Chondrocyte (in vitro differentiated cells): Measurements from ENCODE around the gene ZFR2. TPM values are rescaled to one million over a fixed set of nuclear protein-coding genes. Genes with fewer than 3 reads are reported as not detected.

Experiments used
- DNase-seq: peaks from one replicate; pipeline ENCODE4 v3.0.0; 2021; ENCODE audit warnings: mixed read lengths, low spot score
- H3K27ac Mint-ChIP-seq: one replicate; pipeline ENCODE4 v1.8.0; 2021; ENCODE audit warnings: mild to moderate bottlenecking, moderate library complexity, mixed read lengths; ENCODE audit not compliant: unreplicated experiment
- H3K27me3 Mint-ChIP-seq: 2 replicates; pipeline ENCODE4 v1.8.0; 2021; ENCODE audit warnings: low read depth, mixed read lengths
- H3K36me3 Mint-ChIP-seq: 2 replicates; pipeline ENCODE4 v1.8.0; 2021; ENCODE audit warnings: low read depth, mixed read lengths
- H3K4me1 Mint-ChIP-seq: 2 replicates; pipeline ENCODE4 v1.8.0; 2021; ENCODE audit warnings: low read depth, mild to moderate bottlenecking, mixed read lengths
- H3K4me3 Mint-ChIP-seq: one replicate; pipeline ENCODE4 v1.8.0; 2021; ENCODE audit warnings: mild to moderate bottlenecking, moderate library complexity, mixed read lengths; ENCODE audit not compliant: unreplicated experiment
- H3K9me3 Mint-ChIP-seq: 2 replicates; pipeline ENCODE4 v1.8.0; 2021; ENCODE audit warnings: low read depth, mixed read lengths
- CTCF ChIP-seq: fragments of 200-600 bp; sonication (generic); IDR thresholded peaks from 2 replicates; pipeline ENCODE4 v1.5.0; 2021; ENCODE audit warnings: antibody characterized with exemption, mild to moderate bottlenecking, moderate library complexity
- total RNA-seq: library from RNA; stranded (reverse); gene quantifications from 3 replicates; pipeline ENCODE4 v1.2.1, GENCODE V29; 2021

The ZFR2 gene
- total RNA-seq, 1 donor from 2014 or later: not detected

- Mint-ChIP-seq H3K27ac (no peak overlapping the region), H3K4me1 (no peaks in the 10 kb centered on the region), H3K4me3 (no peak overlapping the region), H3K36me3 (peaks cover under 1% of the 10 kb centered on the region), H3K27me3 (peaks cover 2% of the 10 kb centered on the region), H3K9me3 (no peaks in the 10 kb centered on the region)
- DNase-seq: no peak
- no peak for TF ChIP-seq CTCF
These were observed 94.9 kb downstream of the ZFR2 start for GRCh38 chr19:3773814-3774515.

- Mint-ChIP-seq H3K36me3 (peaks cover 3% of the 10 kb centered on the region), H3K9me3 (no peaks in the 10 kb centered on the region)
These were observed 96.9 kb downstream of the ZFR2 start, which contains the start of gene RAX2 for GRCh38 chr19:3771906-3772455. TSS of gene RAX2 (minus strand) at chr19:3772228. CDS start at chr19:3771742, 486 bp downstream.

GRCh38 chr19:3771000-3771905 lies 97.6 kb downstream of the ZFR2 start:
- DNase-seq: no peak

More at GRCh38 chr19:3771906-3772455, 96.9 kb downstream of the ZFR2 start, which contains the start of gene RAX2:
- peaks cover 2% of the 10 kb centered on the region for H3K27me3 Mint-ChIP-seq
- H3K27ac Mint-ChIP-seq: no peak within 1 kb of the TSS
- no peak within 1 kb of the TSS for H3K4me3 Mint-ChIP-seq
- no peak for TF ChIP-seq CTCF
- DNase-seq: no peak
- H3K4me1 Mint-ChIP-seq: no peaks in the 10 kb centered on the region

GRCh38 chr19:3770136-3770999 lies 98.5 kb downstream of the ZFR2 start:
- H3K4me1 Mint-ChIP-seq: no peaks in the 10 kb centered on the region
- H3K9me3 Mint-ChIP-seq: no peaks in the 10 kb centered on the region

More at GRCh38 chr19:3771000-3771905, 97.6 kb downstream of the ZFR2 start:
- no peaks in the 10 kb centered on the region for H3K4me1 Mint-ChIP-seq
- no peak overlapping the region for H3K27ac Mint-ChIP-seq
- H3K36me3 Mint-ChIP-seq: peaks cover 8% of the 10 kb centered on the region
- peaks cover 2% of the 10 kb centered on the region for H3K27me3 Mint-ChIP-seq
- H3K9me3 Mint-ChIP-seq: no peaks in the 10 kb centered on the region
- no peak for TF ChIP-seq CTCF
- H3K4me3 Mint-ChIP-seq: no peak overlapping the region

More at GRCh38 chr19:3770136-3770999, 98.5 kb downstream of the ZFR2 start:
- Mint-ChIP-seq H3K27me3 (peaks cover 2% of the 10 kb centered on the region), H3K27ac (no peak overlapping the region), H3K4me3 (no peak overlapping the region), H3K36me3 (peaks cover 8% of the 10 kb centered on the region)
- DNase-seq: no peak
- TF ChIP-seq CTCF: no peak
